ENCODE measurements around the gene DSC3.

Gene DSC3

GRCh38 chr18:30969670-30970170, 72.8 kb downstream of the DSC3 start:
- DNase-seq = no peak

GRCh38 chr18:30967701-30968100, 74.8 kb downstream of the DSC3 start:
- DNase-seq = no peak

GRCh38 chr18:30965237-30965636, 77.3 kb downstream of the DSC3 start:
- no peak for DNase-seq

GRCh38 chr18:30960661-30961060, 81.9 kb downstream of the DSC3 start:
- no peak for DNase-seq

GRCh38 chr18:30957066-30957465, 85.5 kb downstream of the DSC3 start:
- DNase-seq = no peak

GRCh38 chr18:30954262-30954661, 88.3 kb downstream of the DSC3 start:
- DNase-seq = no peak

- DNase-seq = no peak
These were observed 96.8 kb downstream of the DSC3 start for GRCh38 chr18:30945761-30946160.

GRCh38 chr18:30944773-30945417, 97.6 kb downstream of the DSC3 start:
- DNase-seq = no peak

GRCh38 chr18:30940952-30941539, 101.5 kb downstream of the DSC3 start:
- no peak for DNase-seq

Measured in activated CD4-positive, CD25-positive, alpha-beta regulatory T cell treated with anti-CD3 and anti-CD28 coated beads, Interleukin-2, amount 50 U/mL, for 72 hours (primary cell).